ENCODE results near the gene CHSY1.

GRCh38 chr15:101174152-101174920 is 77.5 kb downstream of the CHSY1 start:
- TF ChIP-seq CTCF (IDR thresholded peaks at IDR 0.05; ENCODE audit: low read depth, low read length) (no peak), EZH2phosphoT487 (IDR thresholded peaks at IDR 0.05; ENCODE audit: low read depth) (no peak)
